ENCODE measurements around the gene RRM2. TPM values are rescaled to one million over a fixed set of nuclear protein-coding genes. Genes with fewer than 3 reads are reported as not detected.

Gene RRM2
- total RNA-seq, 1 donor from 2014 or later, result 9.3 TPM

DNA sequence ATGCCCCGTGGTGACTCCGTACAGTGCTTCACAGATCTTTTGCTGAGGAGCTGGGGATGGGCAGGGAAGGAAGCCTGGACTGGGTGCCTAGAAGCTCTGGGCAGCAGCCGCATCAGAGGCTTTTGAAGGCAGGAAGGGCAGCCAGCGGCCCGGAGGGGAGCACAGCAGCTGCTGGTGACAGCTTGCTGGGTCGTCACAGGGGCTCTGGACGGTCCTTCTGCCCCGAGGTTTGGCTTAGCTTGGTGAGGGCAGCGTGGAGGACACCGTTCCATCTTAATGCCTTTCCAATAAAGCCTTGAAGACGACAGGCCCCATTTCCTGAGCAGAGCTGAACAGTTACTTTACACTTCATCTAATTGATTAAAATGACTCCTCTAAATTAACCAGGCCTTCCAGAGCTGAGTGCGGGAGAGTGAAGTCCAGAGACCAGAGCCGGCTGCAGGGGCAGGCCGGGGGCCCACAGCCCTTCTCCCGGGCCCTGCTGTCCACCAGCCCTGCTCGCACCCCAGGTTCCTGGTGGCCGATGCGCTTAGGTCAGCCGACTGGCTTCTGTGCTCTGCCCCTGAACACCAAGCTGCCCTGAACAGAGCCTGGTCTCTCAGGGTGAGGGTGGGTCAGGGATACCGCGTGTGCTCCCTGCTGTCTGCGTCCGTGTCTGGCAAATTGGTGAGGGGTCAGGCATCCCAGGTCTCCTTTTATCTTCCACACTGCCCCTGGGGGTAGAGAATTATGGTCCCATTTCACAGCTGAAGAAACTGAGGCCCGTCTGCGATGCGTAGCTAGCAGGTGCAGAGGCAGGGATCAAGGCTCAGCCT, 43.5 kb downstream of the RRM2 start:
- ChIA-PET POLR2A (no interaction called here), CTCF (no interaction called here)
- TF ChIP-seq, protein P1, sequence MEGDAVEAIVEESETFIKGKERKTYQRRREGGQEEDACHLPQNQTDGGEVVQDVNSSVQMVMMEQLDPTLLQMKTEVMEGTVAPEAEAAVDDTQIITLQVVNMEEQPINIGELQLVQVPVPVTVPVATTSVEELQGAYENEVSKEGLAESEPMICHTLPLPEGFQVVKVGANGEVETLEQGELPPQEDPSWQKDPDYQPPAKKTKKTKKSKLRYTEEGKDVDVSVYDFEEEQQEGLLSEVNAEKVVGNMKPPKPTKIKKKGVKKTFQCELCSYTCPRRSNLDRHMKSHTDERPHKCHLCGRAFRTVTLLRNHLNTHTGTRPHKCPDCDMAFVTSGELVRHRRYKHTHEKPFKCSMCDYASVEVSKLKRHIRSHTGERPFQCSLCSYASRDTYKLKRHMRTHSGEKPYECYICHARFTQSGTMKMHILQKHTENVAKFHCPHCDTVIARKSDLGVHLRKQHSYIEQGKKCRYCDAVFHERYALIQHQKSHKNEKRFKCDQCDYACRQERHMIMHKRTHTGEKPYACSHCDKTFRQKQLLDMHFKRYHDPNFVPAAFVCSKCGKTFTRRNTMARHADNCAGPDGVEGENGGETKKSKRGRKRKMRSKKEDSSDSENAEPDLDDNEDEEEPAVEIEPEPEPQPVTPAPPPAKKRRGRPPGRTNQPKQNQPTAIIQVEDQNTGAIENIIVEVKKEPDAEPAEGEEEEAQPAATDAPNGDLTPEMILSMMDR (IDR thresholded peaks at IDR 0.05), result no peak
- no peak for ATAC-seq (ENCODE audit: low read depth)
- peaks cover 19% of the 10 kb centered on the region for H3K4me1 Mint-ChIP-seq
- H3K4me3 Mint-ChIP-seq, result no peak overlapping the region
- no peak overlapping the region for H3K27ac Mint-ChIP-seq
- H3K9me3 Mint-ChIP-seq, result no peaks in the 10 kb centered on the region
- no peaks in the 10 kb centered on the region for H3K27me3 Mint-ChIP-seq
- intact Hi-C loops (cut with micrococcal nuclease), result no loop called here
- no peaks in the 10 kb centered on the region for H3K36me3 Mint-ChIP-seq (ENCODE audit: low read depth)
- DNase-seq, result no peak

DNA sequence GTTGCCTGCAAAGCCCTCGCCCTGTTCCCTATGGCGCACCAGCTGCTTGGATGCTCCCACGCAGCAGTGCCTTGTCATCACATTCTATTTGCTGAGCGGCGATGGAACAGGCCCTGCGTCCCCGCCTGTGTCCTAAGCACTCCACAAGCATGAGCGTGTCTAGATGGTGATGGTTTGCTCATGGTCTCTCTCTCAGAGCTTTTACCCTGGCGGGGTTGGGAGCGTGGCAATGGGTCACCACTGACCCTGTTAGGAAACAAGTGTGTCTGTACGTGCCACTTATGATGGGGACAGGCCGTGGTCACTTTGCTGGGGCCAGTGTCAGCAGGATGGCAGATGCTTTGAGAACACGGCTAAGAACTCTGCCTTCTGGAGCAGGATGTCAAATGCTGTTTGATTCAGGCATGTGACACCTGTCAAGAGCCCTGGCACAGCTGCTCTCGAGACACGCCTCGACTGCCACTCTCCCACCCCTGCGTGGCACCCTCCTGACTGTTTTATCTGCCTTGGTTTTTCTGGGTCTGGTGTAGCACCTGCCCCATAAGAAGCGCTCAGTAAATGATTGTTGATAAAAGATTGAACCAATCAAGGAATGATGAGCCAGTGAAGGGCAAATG, 44.2 kb downstream of the RRM2 start:
- no peak for DNase-seq
- POLR2A ChIA-PET, result interaction anchor here (0.5 kb wide), 1 partner anchor 243 kb away, joined by 5 read pairs; no protein-coding TSS in a partner anchor
- no peak for ATAC-seq (ENCODE audit: low read depth)
- intact Hi-C loops (cut with micrococcal nuclease), result no loop called here
- H3K4me1 Mint-ChIP-seq, result peaks cover 19% of the 10 kb centered on the region
- CTCF ChIA-PET, result no interaction called here
- H3K4me3 Mint-ChIP-seq, result no peak overlapping the region
- H3K27me3 Mint-ChIP-seq, result no peaks in the 10 kb centered on the region
- H3K36me3 Mint-ChIP-seq (ENCODE audit: low read depth), result no peaks in the 10 kb centered on the region
- TF ChIP-seq, protein P1 (IDR thresholded peaks at IDR 0.05), result no peak
- no peaks in the 10 kb centered on the region for H3K9me3 Mint-ChIP-seq
- no peak overlapping the region for H3K27ac Mint-ChIP-seq

DNA sequence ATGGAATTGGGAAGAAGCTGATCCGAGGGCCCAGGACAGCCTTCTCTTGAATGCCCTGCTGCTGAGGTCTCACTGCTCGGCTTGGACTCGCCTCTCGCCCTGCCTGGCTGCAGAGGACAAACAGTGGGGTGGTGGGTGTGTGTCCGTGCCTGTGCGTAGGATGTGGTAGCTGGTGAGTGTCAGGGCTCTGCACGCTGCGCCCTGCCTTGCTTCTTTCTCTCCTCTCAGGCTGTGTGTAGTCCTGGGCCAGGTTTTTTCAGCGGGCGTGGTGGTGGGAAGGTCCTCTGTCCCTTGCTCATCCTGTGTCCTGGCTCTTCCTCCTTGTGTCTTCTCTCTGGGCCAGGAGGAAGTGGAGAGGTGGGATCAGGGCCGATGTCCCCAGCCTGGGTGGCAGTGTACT, 44.8 kb downstream of the RRM2 start:
- DNase-seq (no peak), ATAC-seq (ENCODE audit: low read depth) (no peak)
- TF ChIP-seq, protein P1 (IDR thresholded peaks at IDR 0.05), result no peak
- Mint-ChIP-seq H3K9me3 (no peaks in the 10 kb centered on the region), H3K27me3 (no peaks in the 10 kb centered on the region), H3K4me1 (peaks cover 19% of the 10 kb centered on the region), H3K4me3 (no peak overlapping the region), H3K36me3 (ENCODE audit: low read depth) (no peaks in the 10 kb centered on the region), H3K27ac (no peak overlapping the region)
- intact Hi-C loops (cut with micrococcal nuclease), result no loop called here
- ChIA-PET POLR2A (interaction anchor here (0.5 kb wide), 1 partner anchor 243 kb away, joined by 5 read pairs; no protein-coding TSS in a partner anchor), CTCF (no interaction called here)

DNA sequence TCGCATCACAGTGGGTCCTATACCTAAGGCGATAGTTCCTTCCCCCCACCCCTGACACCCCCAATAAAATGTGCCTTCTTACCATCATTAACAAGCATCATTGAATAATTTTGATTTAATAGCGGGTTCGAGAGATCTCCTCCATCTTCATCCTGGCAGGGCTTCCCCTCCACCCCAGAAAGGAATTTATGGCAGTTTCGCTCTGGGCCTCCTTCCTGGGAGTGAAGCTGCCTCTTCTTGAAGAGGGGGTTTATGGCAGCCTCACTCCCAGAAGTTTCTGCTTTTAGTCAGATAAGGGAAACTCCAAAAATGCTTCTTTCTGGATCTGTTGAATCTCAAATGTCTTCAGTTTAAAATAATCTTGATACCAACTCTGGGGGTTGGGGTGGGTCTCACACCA, 45.7 kb downstream of the RRM2 start:
- CTCF ChIA-PET, result no interaction called here
- TF ChIP-seq, protein P1 (IDR thresholded peaks at IDR 0.05), result no peak
- H3K27ac Mint-ChIP-seq, result no peak overlapping the region
- peaks cover 16% of the 10 kb centered on the region for H3K4me1 Mint-ChIP-seq
- no peak overlapping the region for H3K4me3 Mint-ChIP-seq
- DNase-seq, result no peak
- intact Hi-C loops (cut with micrococcal nuclease), result no loop called here
- no peak for ATAC-seq (ENCODE audit: low read depth)
- POLR2A ChIA-PET, result interaction anchor here (0.7 kb wide), 1 partner anchor 264 kb away, joined by 3 read pairs; no protein-coding TSS in a partner anchor
- no peaks in the 10 kb centered on the region for H3K36me3 Mint-ChIP-seq (ENCODE audit: low read depth)
- H3K27me3 Mint-ChIP-seq, result no peaks in the 10 kb centered on the region
- no peaks in the 10 kb centered on the region for H3K9me3 Mint-ChIP-seq

DNA sequence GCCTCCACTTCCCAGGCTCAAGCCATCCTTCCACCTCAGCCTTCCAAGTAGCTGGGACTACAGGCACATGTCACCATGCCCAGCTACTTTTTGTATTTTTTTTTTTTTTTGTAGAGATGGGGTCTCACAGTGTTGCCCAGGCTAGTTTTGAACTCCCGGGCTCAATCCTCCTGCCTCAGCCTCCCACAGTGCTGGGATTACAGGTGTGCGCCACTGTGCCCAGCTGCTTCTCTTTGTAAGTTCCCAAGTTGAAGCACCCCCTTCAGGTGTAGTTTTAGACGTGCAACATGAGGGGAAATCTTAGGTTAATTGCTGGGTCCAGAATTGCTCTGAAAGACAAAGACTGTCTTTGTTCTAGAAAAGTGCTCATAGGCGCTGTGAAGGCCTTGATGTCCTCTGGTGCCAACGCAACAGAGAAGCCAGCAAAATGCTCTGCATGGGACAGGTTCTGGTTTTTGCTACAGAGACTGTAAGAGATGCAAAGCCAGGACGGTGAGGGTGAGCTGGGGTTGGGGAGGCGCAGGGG, 46.6 kb downstream of the RRM2 start:
- TF ChIP-seq, protein P1 (IDR thresholded peaks at IDR 0.05), result no peak
- ChIA-PET CTCF (interaction anchor here (1.1 kb wide), 1 partner anchor 240 kb away, joined by 3 read pairs; no protein-coding TSS in a partner anchor), POLR2A (no interaction called here)
- no peaks in the 10 kb centered on the region for H3K27me3 Mint-ChIP-seq
- no peaks in the 10 kb centered on the region for H3K36me3 Mint-ChIP-seq (ENCODE audit: low read depth)
- H3K4me1 Mint-ChIP-seq, result peaks cover 9% of the 10 kb centered on the region
- no peaks in the 10 kb centered on the region for H3K9me3 Mint-ChIP-seq
- DNase-seq, result no peak
- intact Hi-C loops (cut with micrococcal nuclease), result no loop called here
- ATAC-seq (ENCODE audit: low read depth), result no peak
- no peak overlapping the region for H3K4me3 Mint-ChIP-seq
- H3K27ac Mint-ChIP-seq, result no peak overlapping the region

Data from activated B cell treated with CpG ODN at 0.5 μM for 24 hours (primary cell).